MCF 10A (cell line): ENCODE results near the gene CRTC2. TPM values are rescaled to one million over a fixed set of nuclear protein-coding genes. Genes with fewer than 3 reads are reported as not detected.

Experiments used
- BruUV-seq: library from RNA; stranded (reverse); fragments of 400-500 nt; replicated peaks from 2 replicates; lab custom pipeline; 2021; lab: Mats Ljungman, UMichigan
- CTCF ChIA-PET: fragments of 300-600 bp; sonication (Branson Sonifier 250); formaldehyde crosslinking; extraction: SDS; loops from one replicate; lab custom pipeline; 2021; ENCODE audit warnings: antibody characterized with exemption, inconsistent platforms; lab: Yijun Ruan, JAX
- POLR2A ChIA-PET: fragments of 300-600, 350-650 bp; sonication (Branson Sonifier 250); formaldehyde crosslinking; extraction: SDS; loops from one replicate; lab custom pipeline; 2020; ENCODE audit warnings: antibody characterized with exemption, inconsistent platforms; lab: Yijun Ruan, JAX
- DNase-seq: peaks from one replicate; pipeline ENCODE4 v3.0.0-alpha.2; 2018; ENCODE audit not compliant: unreplicated experiment
- H3K27ac Mint-ChIP-seq: one replicate; pipeline ENCODE4 v1.8.0; 2022; ENCODE audit warnings: mild to moderate bottlenecking, low read depth, mixed read lengths; ENCODE audit not compliant: unreplicated experiment
- H3K27me3 Mint-ChIP-seq: one replicate; pipeline ENCODE4 v1.8.0; 2022; ENCODE audit warnings: mixed read lengths; ENCODE audit not compliant: insufficient read depth, unreplicated experiment
- H3K36me3 Mint-ChIP-seq: one replicate; pipeline ENCODE4 v1.8.0; 2022; ENCODE audit warnings: mild to moderate bottlenecking, moderate library complexity, mixed read lengths; ENCODE audit not compliant: insufficient read depth, unreplicated experiment
- H3K4me1 Mint-ChIP-seq: one replicate; pipeline ENCODE4 v1.8.0; 2022; ENCODE audit warnings: mixed read lengths; ENCODE audit not compliant: insufficient read depth, unreplicated experiment
- H3K4me3 Mint-ChIP-seq: one replicate; pipeline ENCODE4 v1.8.0; 2022; ENCODE audit warnings: mild to moderate bottlenecking, moderate library complexity, mixed read lengths; ENCODE audit not compliant: unreplicated experiment
- H3K9me3 Mint-ChIP-seq: one replicate; pipeline ENCODE4 v1.8.0; 2022; ENCODE audit warnings: mixed read lengths; ENCODE audit not compliant: unreplicated experiment
- CTCF ChIP-seq: fragments of 200-600 bp; IDR thresholded peaks from one replicate; pipeline ENCODE4 v1.8.0; 2022; ENCODE audit warnings: antibody characterized with exemption, mild to moderate bottlenecking; ENCODE audit not compliant: unreplicated experiment
- intact Hi-C: fragments of 100-400 bp; cut with micrococcal nuclease; formaldehyde crosslinking; loops from 2 replicates; pipeline ENCODE4 v1.14.1; 2022
- total RNA-seq: library from RNA; stranded (reverse); gene quantifications from 2 replicates; pipeline ENCODE4 v1.2.3, GENCODE V29; 2022

Gene CRTC2
- total RNA-seq, 1 experiment from 2014 or later, result 47.0 TPM

GRCh38 chr1:153936011-153936802 is 22.2 kb downstream of the CRTC2 start:
- BruUV-seq, result no TSS peak
- POLR2A ChIA-PET, result interaction anchor here (2.0 to 3.1 kb wide), 2 partner anchors 9 to 12 kb away, joined by 5 to 15 read pairs; partner anchors contain the start of gene DENND4B
- CTCF ChIA-PET, result interaction anchor here (0.6 kb wide), 2 partner anchors 13 to 139 kb away, joined by 3 read pairs; partner anchors contain the start of gene GATAD2B
- no peak for TF ChIP-seq CTCF
- H3K4me3 Mint-ChIP-seq, result no peak overlapping the region
- no peak overlapping the region for H3K27ac Mint-ChIP-seq
- DNase-seq, result no peak
- peaks cover 74% of the 10 kb centered on the region for H3K36me3 Mint-ChIP-seq
- intact Hi-C loops, result no loop called here
- H3K27me3 Mint-ChIP-seq, result no peaks in the 10 kb centered on the region
- H3K9me3 Mint-ChIP-seq, result no peaks in the 10 kb centered on the region
- no peaks in the 10 kb centered on the region for H3K4me1 Mint-ChIP-seq

GRCh38 chr1:153934746-153935145 is 23.7 kb downstream of the CRTC2 start:
- peaks cover 75% of the 10 kb centered on the region for H3K36me3 Mint-ChIP-seq
- POLR2A ChIA-PET, result interaction anchor here (1.6 to 3.1 kb wide), 2 partner anchors 11 kb away, joined by 13 to 15 read pairs; partner anchors contain the start of gene DENND4B

GRCh38 chr1:153933955-153934354 is 24.5 kb downstream of the CRTC2 start:
- H3K36me3 Mint-ChIP-seq, result peaks cover 68% of the 10 kb centered on the region
- POLR2A ChIA-PET, result interaction anchor here (0.7 to 3.1 kb wide), 3 partner anchors 10 to 323 kb away, joined by 4 to 15 read pairs (median 13); partner anchors contain the start of gene DENND4B
- CTCF ChIA-PET, result no interaction called here
- no peak overlapping the region for H3K4me3 Mint-ChIP-seq
- no peaks in the 10 kb centered on the region for H3K4me1 Mint-ChIP-seq
- DNase-seq, result no peak
- H3K27me3 Mint-ChIP-seq, result no peaks in the 10 kb centered on the region
- intact Hi-C loops, result no loop called here
- BruUV-seq, result no TSS peak
- H3K9me3 Mint-ChIP-seq, result no peaks in the 10 kb centered on the region
- no peak for TF ChIP-seq CTCF
- H3K27ac Mint-ChIP-seq, result no peak overlapping the region

More at GRCh38 chr1:153934746-153935145, 23.7 kb downstream of the CRTC2 start:
- Mint-ChIP-seq H3K27me3 (no peaks in the 10 kb centered on the region), H3K9me3 (no peaks in the 10 kb centered on the region), H3K4me1 (no peaks in the 10 kb centered on the region), H3K27ac (peak overlapping the region; percentile 27), H3K4me3 (no peak overlapping the region)
- no peak for TF ChIP-seq CTCF
- CTCF ChIA-PET, result interaction anchor here (0.6 kb wide), 1 partner anchor 12 kb away, joined by 4 read pairs; no protein-coding TSS in a partner anchor
- intact Hi-C loops, result no loop called here
- no TSS peak for BruUV-seq
- no peak for DNase-seq

- DNase-seq, result no peak
- POLR2A ChIA-PET, result no interaction called here
Observed at GRCh38 chr1:153933430-153933829, 25.0 kb downstream of the CRTC2 start.

More at GRCh38 chr1:153933430-153933829, 25.0 kb downstream of the CRTC2 start:
- Mint-ChIP-seq H3K36me3 (peaks cover 65% of the 10 kb centered on the region), H3K4me3 (no peak overlapping the region), H3K9me3 (no peaks in the 10 kb centered on the region), H3K27ac (no peak overlapping the region), H3K27me3 (no peaks in the 10 kb centered on the region), H3K4me1 (no peaks in the 10 kb centered on the region)
- CTCF ChIA-PET, result interaction anchor here (0.6 kb wide), 1 partner anchor 33 kb away, joined by 3 read pairs; no protein-coding TSS in a partner anchor
- intact Hi-C loops, result no loop called here
- TF ChIP-seq CTCF, result no peak
- BruUV-seq, result no TSS peak
